SK-N-SH (cell line): Measurements from ENCODE around the gene ZC3H7B. TPM values are rescaled to one million over a fixed set of nuclear protein-coding genes. Genes with fewer than 3 reads are reported as not detected.

ENCODE experiments used
- CTCF ChIA-PET: fragments of 300-600, 350-600 bp; formaldehyde crosslinking; extraction: SDS; loops from one replicate; lab custom pipeline; 2021; lab: Yijun Ruan, JAX
- POLR2A ChIA-PET: fragments of 350-600 bp; sonication (Branson Sonifier 250); formaldehyde crosslinking; extraction: SDS; loops from one replicate; lab custom pipeline; 2020; ENCODE audit warnings: antibody characterized with exemption, inconsistent platforms; lab: Yijun Ruan, JAX
- DNase-seq: peaks from one replicate; pipeline ENCODE4 v3.0.0; 2012
- H2AFZ ChIP-seq: fragments of 200-600 bp; sonication (generic); 2 replicates; pipeline ENCODE4 v1.8.1; 2016; ENCODE audit warnings: antibody characterized with exemption, mild to moderate bottlenecking, low read depth
- H3F3A ChIP-seq: fragments of 200-600 bp; sonication (generic); replicated peaks from 2 replicates; pipeline ENCODE3; 2016; ENCODE audit warnings: antibody characterized with exemption, mild to moderate bottlenecking; ENCODE audit not compliant: insufficient read depth
- H3K27ac ChIP-seq, 2 experiments: fragments of 200-500 bp in 1 of 2; fragments of 200-600 bp in 1 of 2; sonication (Bioruptor generic) in 1 of 2; sonication (generic), shearing (Covaris generic) in 1 of 2; 2 replicates each; pipeline versions ENCODE4 v1.5.1 to v1.6.1; 2014 to 2016; ENCODE audit warnings: low read depth in 2 of 2, inconsistent platforms in 1 of 2, low read length in 1 of 2, mild to moderate bottlenecking in 1 of 2, mixed read lengths in 1 of 2
- H3K27me3 ChIP-seq: fragments of 200-600 bp; sonication (generic), shearing (Covaris generic); 2 replicates; pipeline ENCODE4 v1.6.1; 2016; ENCODE audit warnings: mixed run types; ENCODE audit not compliant: insufficient read depth
- H3K36me3 ChIP-seq, 2 experiments: fragments of 200-500 bp in 1 of 2; fragments of 200-600 bp in 1 of 2; sonication (Bioruptor generic) in 1 of 2; sonication (generic) in 1 of 2; replicated peaks in 1 of 2; 2 replicates each; pipeline versions ENCODE3 to v1.5.1; 2014 to 2016; ENCODE audit warnings: low read length in 1 of 2, mild to moderate bottlenecking in 1 of 2; ENCODE audit not compliant: insufficient read depth in 2 of 2, control insufficient read depth in 1 of 2
- H3K4me1 ChIP-seq, 2 experiments: fragments of 200-500 bp in 1 of 2; fragments of 200-600 bp in 1 of 2; sonication (Bioruptor generic) in 1 of 2; sonication (generic), shearing (Covaris generic) in 1 of 2; 2 replicates each; pipeline versions ENCODE4 v1.5.1 to v1.6.1; 2014 to 2016; ENCODE audit warnings: low read depth in 1 of 2, low read length in 1 of 2, mixed run types in 1 of 2; ENCODE audit not compliant: insufficient read depth in 2 of 2, control insufficient read depth in 1 of 2
- H3K4me2 ChIP-seq: fragments of 200-600 bp; sonication (generic), shearing (Covaris generic); 2 replicates; pipeline ENCODE4 v1.6.1; 2017; ENCODE audit warnings: mixed run types
- H3K4me3 ChIP-seq, 2 experiments: fragments of 200-500 bp in 1 of 2; fragments of 200-600 bp in 1 of 2; sonication (Bioruptor generic) in 1 of 2; sonication (generic), shearing (Covaris generic) in 1 of 2; 2 replicates each; pipeline versions ENCODE4 v1.5.1 to v1.8.1; 2014 to 2016; ENCODE audit warnings: low read depth in 2 of 2, inconsistent platforms in 1 of 2, low read length in 1 of 2, mild to moderate bottlenecking in 1 of 2, mixed read lengths in 1 of 2, moderate library complexity in 1 of 2
- H3K79me2 ChIP-seq: fragments of 200-600 bp; sonication (generic); 2 replicates; pipeline ENCODE4 v1.8.1; 2017; ENCODE audit warnings: mild to moderate bottlenecking; ENCODE audit not compliant: insufficient read depth
- H3K9ac ChIP-seq: fragments of 200-600 bp; sonication (generic); 2 replicates; pipeline ENCODE4 v1.6.1; 2017; ENCODE audit warnings: mixed run types
- H3K9me2 ChIP-seq: fragments of 200-600 bp; sonication (generic); 2 replicates; pipeline ENCODE4 v1.6.1; 2017; ENCODE audit warnings: mixed run types
- H3K9me3 ChIP-seq: fragments of 200-600 bp; sonication (generic); 2 replicates; pipeline ENCODE4 v1.6.1; 2017; ENCODE audit warnings: mixed run types, mild to moderate bottlenecking, moderate library complexity
- H4K20me1 ChIP-seq: fragments of 200-600 bp; sonication (generic); 2 replicates; pipeline ENCODE4 v1.6.1; 2017; ENCODE audit warnings: mild to moderate bottlenecking, mixed run types; ENCODE audit not compliant: insufficient read depth
- ELF1 ChIP-seq: IDR thresholded peaks from 2 replicates; pipeline ENCODE4 v1.4.0; 2012
- FOSL2 ChIP-seq: IDR thresholded peaks from 2 replicates; pipeline ENCODE4 v1.4.0; 2012; ENCODE audit warnings: low read depth, mild to moderate bottlenecking, moderate library complexity, borderline replicate concordance
- FOXM1 ChIP-seq: IDR thresholded peaks from 2 replicates; pipeline ENCODE4 v1.4.0; 2012; ENCODE audit warnings: low read depth, mild to moderate bottlenecking
- GATA2 ChIP-seq: sonication (generic); formaldehyde crosslinking; IDR thresholded peaks from 2 replicates; pipeline ENCODE4 v1.5.0; 2020; ENCODE audit warnings: mild to moderate bottlenecking, missing genetic modification reagents
- NFIC ChIP-seq: IDR thresholded peaks from 2 replicates; pipeline ENCODE4 v1.4.0; 2012; ENCODE audit warnings: borderline replicate concordance
- NRF1 ChIP-seq: IDR thresholded peaks from 2 replicates; pipeline ENCODE4 v1.6.1; 2012; ENCODE audit warnings: low read depth, mild to moderate bottlenecking, low read length
- RAD21 ChIP-seq: IDR thresholded peaks from 2 replicates; pipeline ENCODE4 v1.6.1; 2012; ENCODE audit warnings: mild to moderate bottlenecking, low read length
- RXRA ChIP-seq: IDR thresholded peaks from 2 replicates; pipeline ENCODE4 v1.4.0; 2012; ENCODE audit warnings: low read depth, mild to moderate bottlenecking, borderline replicate concordance
- SIN3A ChIP-seq: IDR thresholded peaks from 2 replicates; pipeline ENCODE4 v1.6.1; 2012; ENCODE audit warnings: low read depth, mild to moderate bottlenecking, low read length, moderate library complexity, borderline replicate concordance
- TAF1 ChIP-seq: IDR thresholded peaks from 2 replicates; pipeline ENCODE4 v1.6.1; 2012; ENCODE audit warnings: low read depth, mild to moderate bottlenecking, low read length, moderate library complexity, borderline replicate concordance
- TCF12 ChIP-seq: IDR thresholded peaks from 2 replicates; pipeline ENCODE4 v1.4.0; 2012
- TEAD4 ChIP-seq: IDR thresholded peaks from 2 replicates; pipeline ENCODE4 v1.4.0; 2012; ENCODE audit warnings: mild to moderate bottlenecking, borderline replicate concordance; ENCODE audit not compliant: insufficient read depth
- USF1 ChIP-seq: IDR thresholded peaks from 2 replicates; pipeline ENCODE4 v1.4.0; 2012; ENCODE audit warnings: low read depth, borderline replicate concordance
- WGBS: methylation state at CpG from one replicate; pipeline ENCODE4 v1.1.6; 2017; ENCODE audit warnings: low lambda C conversion rate; 5-methylcytosine and 5-hydroxymethylcytosine counted together
- polyA plus RNA-seq, 3 experiments: library from polyadenylated mRNA; depleted of rRNA; stranded (reverse); fragments of >200 nt; gene quantifications; 2 replicates each; pipeline ENCODE4 v1.2.3, GENCODE V29; 2012
- TF ChIP-seq, protein P1 (sequence below): fragments of 150-350 bp; IDR thresholded peaks from 2 replicates; pipeline ENCODE4 v1.6.1; 2017; ENCODE audit warnings: antibody characterized with exemption, low read length, low read depth, borderline replicate concordance
- TF ChIP-seq, protein P2 (sequence below): IDR thresholded peaks from 2 replicates; pipeline ENCODE4 v1.4.0; 2012; ENCODE audit warnings: low read depth
- TF ChIP-seq, protein P3 (sequence below): IDR thresholded peaks from 2 replicates; pipeline ENCODE4 v1.4.0; 2012; ENCODE audit warnings: low read depth, borderline replicate concordance
- TF ChIP-seq, protein P4 (sequence below): IDR thresholded peaks from 2 replicates; pipeline ENCODE4 v1.6.1; 2012; ENCODE audit warnings: mild to moderate bottlenecking, low read depth, low read length, moderate library complexity

ZC3H7B gene
- polyA plus RNA-seq, 1 of the 3 experiments (the other 2 are of a cell fraction) = 27.1 TPM

DNA sequence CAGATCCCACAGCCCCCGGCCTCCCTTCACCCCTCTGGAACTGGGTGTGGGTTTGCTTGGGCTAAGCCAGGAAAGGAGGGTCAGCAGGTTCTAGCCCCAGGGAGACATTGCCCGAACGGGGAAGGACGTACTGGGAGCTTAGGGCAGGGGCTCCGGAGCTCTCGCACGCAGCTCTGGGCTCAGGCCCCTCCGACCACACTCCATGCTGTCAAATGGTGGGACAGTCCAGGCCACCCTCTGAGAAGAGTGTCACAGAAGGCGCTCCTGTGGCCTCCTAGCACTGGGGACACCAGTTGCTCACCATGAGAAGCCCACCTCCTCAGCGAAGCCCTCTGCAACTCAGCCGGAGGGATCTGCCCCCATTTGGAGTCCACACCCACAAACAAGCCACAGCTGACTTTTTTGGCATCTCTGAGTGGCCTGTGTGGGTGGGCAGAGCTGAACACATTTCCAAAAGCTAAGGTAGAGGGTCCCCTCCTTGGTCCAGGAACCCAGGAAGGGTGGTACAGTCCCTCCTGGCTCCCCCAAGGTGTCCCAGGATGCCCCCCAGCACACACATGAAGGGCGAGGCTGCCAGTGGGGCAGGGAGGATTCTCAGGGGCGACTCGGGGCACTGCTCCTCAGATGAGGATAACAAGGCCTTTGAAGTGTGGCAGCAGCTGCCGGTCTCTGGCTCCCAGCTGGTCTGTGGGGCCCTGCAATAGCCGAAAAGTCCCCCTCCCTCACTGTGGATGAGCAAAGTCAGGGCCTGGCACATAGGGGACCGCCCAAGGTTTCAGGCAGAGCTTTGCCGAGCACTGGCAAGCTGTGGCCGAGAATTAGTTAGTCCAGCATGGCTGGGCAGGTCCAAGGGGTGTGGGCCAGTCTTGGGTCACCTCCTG is 67.5 kb downstream of the ZC3H7B start:
- Histone ChIP-seq H3K4me2 (no peak overlapping the region), H2AFZ (no peak overlapping the region), H3K27me3 (no peaks in the 10 kb centered on the region), H3K4me3 (no peak overlapping the region), H3F3A (no peaks in the 10 kb centered on the region)
- no peak for TF ChIP-seq TCF12
- TF ChIP-seq, protein P1, sequence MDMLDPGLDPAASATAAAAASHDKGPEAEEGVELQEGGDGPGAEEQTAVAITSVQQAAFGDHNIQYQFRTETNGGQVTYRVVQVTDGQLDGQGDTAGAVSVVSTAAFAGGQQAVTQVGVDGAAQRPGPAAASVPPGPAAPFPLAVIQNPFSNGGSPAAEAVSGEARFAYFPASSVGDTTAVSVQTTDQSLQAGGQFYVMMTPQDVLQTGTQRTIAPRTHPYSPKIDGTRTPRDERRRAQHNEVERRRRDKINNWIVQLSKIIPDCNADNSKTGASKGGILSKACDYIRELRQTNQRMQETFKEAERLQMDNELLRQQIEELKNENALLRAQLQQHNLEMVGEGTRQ = no peak
- TF ChIP-seq, all 33 proteins: peak for 0
- WGBS = no CpG with 5 or more reads among the region's 19 CpGs
- no peaks in the 10 kb centered on the region for H3K79me2 ChIP-seq
- no peaks in the 10 kb centered on the region for H3K9me3 ChIP-seq
- H3K9me2 ChIP-seq = no peaks in the 10 kb centered on the region
- no peaks in the 10 kb centered on the region for H4K20me1 ChIP-seq
- ChIA-PET POLR2A (no interaction called here), CTCF (interaction anchor here (1.3 to 1.9 kb wide), 2 partner anchors 33 to 34 kb away, joined by 3 to 6 read pairs; no protein-coding TSS in a partner anchor)
- H3K9ac ChIP-seq = no peak overlapping the region
- no peaks in the 10 kb centered on the region for H3K36me3 ChIP-seq
- no peak for DNase-seq
- H3K27ac ChIP-seq = no peak overlapping the region
- peaks cover 0 to 17% of the 10 kb centered on the region in 2 experiments; a peak in 1 of 4 replicates for H3K4me1 ChIP-seq

DNA sequence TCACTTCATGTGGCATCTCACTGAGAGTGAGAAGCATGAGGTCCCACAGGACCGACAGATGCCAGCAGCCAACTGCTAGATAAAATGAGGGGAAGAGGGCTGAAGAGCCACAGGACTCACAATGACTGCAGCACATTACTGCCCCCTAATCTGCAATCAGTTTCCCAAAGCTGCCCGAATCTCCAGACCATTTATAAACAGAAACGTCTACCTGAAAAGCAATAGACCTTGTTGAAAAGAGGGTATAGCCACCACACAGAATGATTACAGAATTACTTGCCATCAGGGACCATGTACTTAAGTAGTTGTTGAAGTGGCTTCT is 68.1 kb downstream of the ZC3H7B start:
- H3K4me1 ChIP-seq = peaks cover 0 to 17% of the 10 kb centered on the region in 2 experiments; a peak in 1 of 4 replicates
- DNase-seq = no peak
- no peak overlapping the region for H2AFZ ChIP-seq
- H3K4me2 ChIP-seq = no peak overlapping the region
- no peaks in the 10 kb centered on the region for H3K36me3 ChIP-seq
- TF ChIP-seq NFIC = no peak
- TF ChIP-seq RXRA = no peak
- no peak for TF ChIP-seq FOXM1
- TF ChIP-seq USF1 = no peak
- no peak for TF ChIP-seq SIN3A
- TF ChIP-seq ELF1 = no peak
- TF ChIP-seq GATA2 (CRISPR knock-in tag) = no peak
- TF ChIP-seq TAF1 = no peak
- no peak for TF ChIP-seq FOSL2
- TF ChIP-seq, protein P2, sequence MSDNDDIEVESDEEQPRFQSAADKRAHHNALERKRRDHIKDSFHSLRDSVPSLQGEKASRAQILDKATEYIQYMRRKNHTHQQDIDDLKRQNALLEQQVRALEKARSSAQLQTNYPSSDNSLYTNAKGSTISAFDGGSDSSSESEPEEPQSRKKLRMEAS = no peak
- TF ChIP-seq TEAD4 = no peak
- TF ChIP-seq, protein P3, sequence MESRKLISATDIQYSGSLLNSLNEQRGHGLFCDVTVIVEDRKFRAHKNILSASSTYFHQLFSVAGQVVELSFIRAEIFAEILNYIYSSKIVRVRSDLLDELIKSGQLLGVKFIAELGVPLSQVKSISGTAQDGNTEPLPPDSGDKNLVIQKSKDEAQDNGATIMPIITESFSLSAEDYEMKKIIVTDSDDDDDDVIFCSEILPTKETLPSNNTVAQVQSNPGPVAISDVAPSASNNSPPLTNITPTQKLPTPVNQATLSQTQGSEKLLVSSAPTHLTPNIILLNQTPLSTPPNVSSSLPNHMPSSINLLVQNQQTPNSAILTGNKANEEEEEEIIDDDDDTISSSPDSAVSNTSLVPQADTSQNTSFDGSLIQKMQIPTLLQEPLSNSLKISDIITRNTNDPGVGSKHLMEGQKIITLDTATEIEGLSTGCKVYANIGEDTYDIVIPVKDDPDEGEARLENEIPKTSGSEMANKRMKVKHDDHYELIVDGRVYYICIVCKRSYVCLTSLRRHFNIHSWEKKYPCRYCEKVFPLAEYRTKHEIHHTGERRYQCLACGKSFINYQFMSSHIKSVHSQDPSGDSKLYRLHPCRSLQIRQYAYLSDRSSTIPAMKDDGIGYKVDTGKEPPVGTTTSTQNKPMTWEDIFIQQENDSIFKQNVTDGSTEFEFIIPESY = no peak
- TF ChIP-seq, protein P4, sequence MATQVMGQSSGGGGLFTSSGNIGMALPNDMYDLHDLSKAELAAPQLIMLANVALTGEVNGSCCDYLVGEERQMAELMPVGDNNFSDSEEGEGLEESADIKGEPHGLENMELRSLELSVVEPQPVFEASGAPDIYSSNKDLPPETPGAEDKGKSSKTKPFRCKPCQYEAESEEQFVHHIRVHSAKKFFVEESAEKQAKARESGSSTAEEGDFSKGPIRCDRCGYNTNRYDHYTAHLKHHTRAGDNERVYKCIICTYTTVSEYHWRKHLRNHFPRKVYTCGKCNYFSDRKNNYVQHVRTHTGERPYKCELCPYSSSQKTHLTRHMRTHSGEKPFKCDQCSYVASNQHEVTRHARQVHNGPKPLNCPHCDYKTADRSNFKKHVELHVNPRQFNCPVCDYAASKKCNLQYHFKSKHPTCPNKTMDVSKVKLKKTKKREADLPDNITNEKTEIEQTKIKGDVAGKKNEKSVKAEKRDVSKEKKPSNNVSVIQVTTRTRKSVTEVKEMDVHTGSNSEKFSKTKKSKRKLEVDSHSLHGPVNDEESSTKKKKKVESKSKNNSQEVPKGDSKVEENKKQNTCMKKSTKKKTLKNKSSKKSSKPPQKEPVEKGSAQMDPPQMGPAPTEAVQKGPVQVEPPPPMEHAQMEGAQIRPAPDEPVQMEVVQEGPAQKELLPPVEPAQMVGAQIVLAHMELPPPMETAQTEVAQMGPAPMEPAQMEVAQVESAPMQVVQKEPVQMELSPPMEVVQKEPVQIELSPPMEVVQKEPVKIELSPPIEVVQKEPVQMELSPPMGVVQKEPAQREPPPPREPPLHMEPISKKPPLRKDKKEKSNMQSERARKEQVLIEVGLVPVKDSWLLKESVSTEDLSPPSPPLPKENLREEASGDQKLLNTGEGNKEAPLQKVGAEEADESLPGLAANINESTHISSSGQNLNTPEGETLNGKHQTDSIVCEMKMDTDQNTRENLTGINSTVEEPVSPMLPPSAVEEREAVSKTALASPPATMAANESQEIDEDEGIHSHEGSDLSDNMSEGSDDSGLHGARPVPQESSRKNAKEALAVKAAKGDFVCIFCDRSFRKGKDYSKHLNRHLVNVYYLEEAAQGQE = no peak
- TF ChIP-seq NRF1 = no peak
- TF ChIP-seq RAD21 = no peak
- H3K27ac ChIP-seq = no peak overlapping the region
- ChIA-PET CTCF (no interaction called here), POLR2A (no interaction called here)
- no peaks in the 10 kb centered on the region for H3K79me2 ChIP-seq
- H3K9me3 ChIP-seq = no peaks in the 10 kb centered on the region
- WGBS = 71% methylated on average over 2 of the region's 3 CpGs
- H3K9me2 ChIP-seq = no peaks in the 10 kb centered on the region
- H3K9ac ChIP-seq = no peak overlapping the region
- H4K20me1 ChIP-seq = no peaks in the 10 kb centered on the region
- H3K27me3 ChIP-seq = no peaks in the 10 kb centered on the region
- H3F3A ChIP-seq = no peaks in the 10 kb centered on the region
- H3K4me3 ChIP-seq = no peak overlapping the region
